IPS-20b (cell line): ENCODE data around the gene TARS2.

Experiments used
- H3K27ac ChIP-seq: one replicate; pipeline ENCODE4 v1.5.1; 2013; ENCODE audit warnings: low read length
- H3K27me3 ChIP-seq: 2 replicates; pipeline ENCODE4 v1.6.1; 2013; ENCODE audit warnings: mild to moderate bottlenecking, low read length, inconsistent platforms; ENCODE audit not compliant: insufficient read depth
- H3K36me3 ChIP-seq: 2 replicates; pipeline ENCODE4 v1.6.1; 2013; ENCODE audit warnings: low read depth, mild to moderate bottlenecking, inconsistent platforms, low read length, moderate library complexity; ENCODE audit not compliant: insufficient read depth
- H3K4me1 ChIP-seq: 2 replicates; pipeline ENCODE4 v1.6.1; 2013; ENCODE audit warnings: mild to moderate bottlenecking, control low read depth, inconsistent platforms, low read length, moderate library complexity; ENCODE audit not compliant: insufficient read depth
- H3K4me3 ChIP-seq: 2 replicates; pipeline ENCODE4 v1.5.1; 2013; ENCODE audit warnings: mild to moderate bottlenecking, low read length, inconsistent platforms
- H3K9ac ChIP-seq: 2 replicates; pipeline ENCODE4 v1.6.1; 2013; ENCODE audit warnings: low read depth, mild to moderate bottlenecking, inconsistent platforms, low read length, moderate library complexity
- H3K9me3 ChIP-seq: 2 replicates; pipeline ENCODE4 v1.6.1; 2013; ENCODE audit warnings: mild to moderate bottlenecking, low read depth, low read length, inconsistent platforms; ENCODE audit not compliant: insufficient read depth

The TARS2 gene

GRCh38 chr1:150477320-150477719 lies 9.9 kb upstream of the TARS2 start:
- peaks cover 10% of the 10 kb centered on the region for H3K27me3 ChIP-seq
- no peak overlapping the region; the same call in 1 of the 2 replicates for H3K9ac ChIP-seq
- peaks cover 17% of the 10 kb centered on the region for H3K36me3 ChIP-seq
- no peak overlapping the region for H3K27ac ChIP-seq
- no peak overlapping the region for H3K4me3 ChIP-seq
- no peaks in the 10 kb centered on the region for H3K9me3 ChIP-seq
- H3K4me1 ChIP-seq, result peaks cover 2% of the 10 kb centered on the region; the same call in 1 of the 2 replicates

- H3K9ac ChIP-seq, result no peak overlapping the region
- H3K9me3 ChIP-seq, result no peaks in the 10 kb centered on the region
- peaks cover 10% of the 10 kb centered on the region for H3K27me3 ChIP-seq
- H3K36me3 ChIP-seq, result peaks cover 13% of the 10 kb centered on the region
- no peak overlapping the region for H3K27ac ChIP-seq
- H3K4me3 ChIP-seq, result no peak overlapping the region
- H3K4me1 ChIP-seq, result no peaks in the 10 kb centered on the region; the same call in 1 of the 2 replicates
Observed at GRCh38 chr1:150477733-150478132, 9.5 kb upstream of the TARS2 start.

- Histone ChIP-seq H3K27me3 (peaks cover 10% of the 10 kb centered on the region), H3K4me3 (no peak overlapping the region), H3K9ac (no peak overlapping the region), H3K27ac (no peak overlapping the region), H3K4me1 (no peaks in the 10 kb centered on the region), H3K36me3 (no peaks in the 10 kb centered on the region), H3K9me3 (no peaks in the 10 kb centered on the region)
Observed at GRCh38 chr1:150479370-150479769, 7.8 kb upstream of the TARS2 start.

DNA sequence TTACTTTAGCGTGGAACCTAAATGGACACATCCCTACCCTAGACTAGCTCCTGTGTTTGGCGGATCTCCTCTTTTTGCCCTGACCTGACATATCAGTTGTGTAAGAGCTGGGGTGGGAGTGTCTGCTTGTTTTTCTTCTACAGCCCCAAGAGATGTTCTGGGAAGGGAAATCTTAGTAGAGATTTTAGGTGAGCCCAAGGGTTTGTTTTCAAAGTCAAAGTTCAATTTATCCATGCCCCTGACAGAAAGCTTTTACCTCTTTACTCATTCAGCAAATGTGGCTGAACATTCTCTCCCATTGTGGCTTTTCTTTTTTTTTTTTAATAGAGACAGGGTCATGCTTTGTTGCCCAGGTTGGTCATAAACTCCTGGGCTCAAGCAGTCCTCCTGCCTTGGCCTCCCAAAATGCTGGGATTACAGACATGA lies 7.3 kb upstream of the TARS2 start:
- Histone ChIP-seq H3K4me3 (no peak overlapping the region), H3K27me3 (peaks cover 10% of the 10 kb centered on the region), H3K27ac (no peak overlapping the region), H3K9me3 (no peaks in the 10 kb centered on the region), H3K36me3 (no peaks in the 10 kb centered on the region), H3K4me1 (no peaks in the 10 kb centered on the region), H3K9ac (no peak overlapping the region)

DNA sequence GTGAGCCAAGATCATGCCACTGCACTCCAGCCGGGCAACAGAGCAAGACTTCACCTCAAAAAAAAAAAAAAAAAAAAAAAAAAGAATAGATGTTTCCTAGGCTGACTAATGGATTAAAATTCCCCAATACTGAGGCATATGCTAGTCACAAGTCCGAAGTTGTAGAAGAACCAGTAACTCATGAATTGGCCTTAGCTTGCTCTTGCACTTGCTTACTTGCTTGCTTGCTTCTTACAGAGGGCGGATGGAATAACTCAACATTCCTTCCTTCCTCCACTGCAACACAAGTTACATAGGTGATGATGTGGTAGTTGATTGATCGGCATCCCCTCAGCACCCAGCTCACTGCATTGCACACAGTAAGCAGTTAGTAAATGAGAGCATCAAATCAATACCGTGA lies 2.8 kb upstream of the TARS2 start:
- peaks cover 9% of the 10 kb centered on the region; the same call in 1 of the 2 replicates for H3K36me3 ChIP-seq
- H3K27ac ChIP-seq, result no peak overlapping the region
- H3K4me1 ChIP-seq, result no peaks in the 10 kb centered on the region
- peaks cover 6% of the 10 kb centered on the region for H3K27me3 ChIP-seq
- H3K4me3 ChIP-seq, result no peak overlapping the region
- no peaks in the 10 kb centered on the region for H3K9me3 ChIP-seq
- no peak overlapping the region for H3K9ac ChIP-seq

DNA sequence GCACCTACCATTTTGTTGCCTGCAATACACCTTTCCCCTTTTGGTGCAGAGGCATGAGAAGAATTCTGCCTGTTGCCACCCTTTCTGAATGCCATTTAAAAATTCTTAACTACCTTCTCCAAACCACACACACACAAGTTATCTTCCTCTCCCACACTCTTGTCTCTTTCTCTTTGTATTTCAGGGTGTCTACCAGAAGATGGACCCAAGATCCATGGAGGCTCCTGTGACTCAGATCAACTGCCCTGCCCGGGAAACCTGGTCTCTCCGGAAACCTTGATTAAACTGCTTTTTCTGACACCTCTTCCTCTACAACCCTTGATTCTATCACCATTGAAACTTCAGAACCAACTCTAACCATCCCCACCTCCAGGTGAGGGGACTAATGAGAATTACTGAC lies 2.4 kb upstream of the TARS2 start:
- no peaks in the 10 kb centered on the region for H3K9me3 ChIP-seq
- H3K4me1 ChIP-seq, result no peaks in the 10 kb centered on the region
- no peak overlapping the region for H3K4me3 ChIP-seq
- peaks cover 13% of the 10 kb centered on the region; the same call in 1 of the 2 replicates for H3K36me3 ChIP-seq
- H3K27me3 ChIP-seq, result peaks cover 1% of the 10 kb centered on the region
- no peak overlapping the region for H3K9ac ChIP-seq
- no peak overlapping the region for H3K27ac ChIP-seq

GRCh38 chr1:150487763-150488115 lies 520 bp downstream of the TARS2 start:
- H3K36me3 ChIP-seq, result peaks cover 36% of the 10 kb centered on the region
- H3K27me3 ChIP-seq, result no peaks in the 10 kb centered on the region
- H3K9ac ChIP-seq, result peak overlapping the region; percentile 94
- H3K4me3 ChIP-seq, result peak overlapping the region; percentile 89
- peak overlapping the region; percentile 59 for H3K27ac ChIP-seq
- no peaks in the 10 kb centered on the region for H3K4me1 ChIP-seq
- H3K9me3 ChIP-seq, result no peaks in the 10 kb centered on the region

- H3K9me3 ChIP-seq, result no peaks in the 10 kb centered on the region
- peaks cover 71% of the 10 kb centered on the region for H3K36me3 ChIP-seq
- H3K4me3 ChIP-seq, result no peak overlapping the region
- no peaks in the 10 kb centered on the region for H3K4me1 ChIP-seq
- H3K9ac ChIP-seq, result no peak overlapping the region
- H3K27ac ChIP-seq, result no peak overlapping the region
- no peaks in the 10 kb centered on the region for H3K27me3 ChIP-seq
Observed at GRCh38 chr1:150493175-150493574, 6.0 kb downstream of the TARS2 start.

DNA sequence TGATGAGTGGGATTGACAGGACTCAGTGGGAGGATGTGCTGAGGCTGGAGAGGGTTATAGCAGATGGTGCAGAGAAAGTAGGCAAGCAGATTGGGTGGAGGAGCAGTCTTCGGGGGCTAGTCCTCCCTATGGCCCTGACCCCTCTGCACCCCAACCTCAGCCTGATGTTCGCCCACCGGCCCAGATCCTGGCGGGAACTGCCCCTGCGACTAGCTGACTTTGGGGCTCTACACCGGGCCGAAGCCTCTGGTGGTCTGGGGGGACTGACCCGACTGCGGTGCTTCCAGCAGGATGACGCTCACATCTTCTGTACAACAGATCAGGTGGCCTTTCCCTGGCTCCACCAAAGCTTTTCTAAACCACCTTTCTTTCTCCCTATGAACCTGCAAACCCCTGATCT lies 11.1 kb downstream of the TARS2 start:
- Histone ChIP-seq H3K27me3 (no peaks in the 10 kb centered on the region), H3K27ac (no peak overlapping the region), H3K9me3 (no peaks in the 10 kb centered on the region), H3K4me1 (no peaks in the 10 kb centered on the region), H3K4me3 (no peak overlapping the region), H3K9ac (no peak overlapping the region), H3K36me3 (peaks cover 53% of the 10 kb centered on the region)

- Histone ChIP-seq H3K27me3 (no peaks in the 10 kb centered on the region), H3K4me1 (no peaks in the 10 kb centered on the region; the same call in 1 of the 2 replicates), H3K4me3 (no peak overlapping the region), H3K9ac (no peak overlapping the region), H3K36me3 (peaks cover 48% of the 10 kb centered on the region), H3K9me3 (no peaks in the 10 kb centered on the region), H3K27ac (no peak overlapping the region)
Observed at GRCh38 chr1:150505431-150505830, 18.2 kb downstream of the TARS2 start.

- Histone ChIP-seq H3K9ac (no peak within 1 kb of the TSS; the same call in 1 of the 2 replicates), H3K27me3 (no peaks in the 10 kb centered on the region), H3K4me3 (no peak within 1 kb of the TSS), H3K4me1 (no peaks in the 10 kb centered on the region; the same call in 1 of the 2 replicates), H3K36me3 (peaks cover 39% of the 10 kb centered on the region), H3K9me3 (no peaks in the 10 kb centered on the region), H3K27ac (no peak within 1 kb of the TSS)
Observed at GRCh38 chr1:150507912-150508864, 21.0 kb downstream of the TARS2 start, which contains the start of gene ECM1. TSS of gene ECM1 (plus strand) at chr1:150508109. CDS start at chr1:150508210, 101 bp downstream.

DNA sequence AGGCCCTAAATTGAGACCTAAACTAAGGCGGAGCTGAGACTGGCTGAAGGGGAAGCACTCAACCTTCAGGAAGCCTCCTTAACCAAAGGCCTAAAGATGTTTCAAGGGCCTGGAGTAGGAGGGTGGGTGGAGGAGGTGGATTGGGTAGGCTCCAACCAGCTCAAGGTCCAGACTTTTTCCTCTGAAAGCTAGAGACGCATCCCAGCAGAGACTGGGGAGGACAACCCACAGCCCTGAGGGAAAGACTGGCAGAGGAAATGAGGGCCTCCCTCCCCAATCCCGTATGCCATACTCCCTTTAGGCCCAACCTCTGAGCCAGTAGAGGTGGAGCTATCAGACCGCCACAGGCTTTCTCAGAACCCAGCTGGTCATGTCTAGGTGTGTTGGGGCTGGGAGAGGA lies 21.8 kb downstream of the TARS2 start:
- Histone ChIP-seq H3K9me3 (no peaks in the 10 kb centered on the region), H3K4me3 (no peak overlapping the region), H3K27me3 (no peaks in the 10 kb centered on the region), H3K36me3 (peaks cover 36% of the 10 kb centered on the region), H3K27ac (no peak overlapping the region), H3K4me1 (no peaks in the 10 kb centered on the region; the same call in 1 of the 2 replicates), H3K9ac (no peak overlapping the region; the same call in 1 of the 2 replicates)
